WTC11 (cell line): ENCODE results near the gene ADAMTS19. TPM values are rescaled to one million over a fixed set of nuclear protein-coding genes. Genes with fewer than 3 reads are reported as not detected.
A peak's percentile ranks its signal among the peaks of the same experiment; 100 is the strongest.

Source experiments
- ATAC-seq: fragments of 200-7000 bp; cut with Tn5 transposase; 2 replicates; pipeline ENCODE4 v1.10.0; 2021; ENCODE audit warnings: mild to moderate bottlenecking, moderate library complexity
- CTCF ChIA-PET: fragments of 300-600 bp; sonication (Branson Sonifier 250); formaldehyde crosslinking; loops from one replicate; lab custom pipeline; 2021; ENCODE audit warnings: antibody characterized with exemption; lab: Charles Lee
- POLR2A ChIA-PET: fragments of 350-600 bp; sonication (Branson Sonifier 250); formaldehyde crosslinking; loops from one replicate; lab custom pipeline; 2021; ENCODE audit warnings: antibody characterized with exemption; lab: Charles Lee
- DNase-seq: peaks from one replicate; pipeline ENCODE4 v3.0.0; 2021; ENCODE audit warnings: low spot score
- H3K27ac Mint-ChIP-seq: 2 replicates; pipeline ENCODE4 v1.8.0; 2021; ENCODE audit warnings: mixed read lengths
- H3K27me3 Mint-ChIP-seq: 2 replicates; pipeline ENCODE4 v1.8.0; 2021; ENCODE audit warnings: low read depth, mild to moderate bottlenecking, moderate library complexity, mixed read lengths
- H3K36me3 Mint-ChIP-seq: 2 replicates; pipeline ENCODE4 v1.8.0; 2021; ENCODE audit warnings: mixed read lengths
- H3K4me1 Mint-ChIP-seq: 2 replicates; pipeline ENCODE4 v1.8.0; 2022; ENCODE audit warnings: mixed read lengths
- H3K4me3 Mint-ChIP-seq: 2 replicates; pipeline ENCODE4 v1.8.0; 2021; ENCODE audit warnings: mild to moderate bottlenecking, moderate library complexity, mixed read lengths
- H3K9me3 Mint-ChIP-seq: 2 replicates; pipeline ENCODE4 v1.8.0; 2021; ENCODE audit warnings: mixed read lengths
- AFF4 ChIP-seq: sonication (generic); formaldehyde crosslinking; IDR thresholded peaks from 2 replicates; pipeline ENCODE4 v1.8.1; 2023; ENCODE audit warnings: mild to moderate bottlenecking, missing genetic modification reagents, borderline replicate concordance
- ATF1 ChIP-seq: sonication (generic); formaldehyde crosslinking; IDR thresholded peaks from 2 replicates; pipeline ENCODE4 v1.8.1; 2023; ENCODE audit warnings: mild to moderate bottlenecking, moderate library complexity, missing genetic modification reagents
- CTCF ChIP-seq: fragments of 200-600 bp; IDR thresholded peaks from 2 replicates; pipeline ENCODE4 v1.8.0; 2022; ENCODE audit warnings: antibody characterized with exemption
- ELF4 ChIP-seq: sonication (generic); formaldehyde crosslinking; IDR thresholded peaks from 2 replicates; pipeline ENCODE4 v1.8.1; 2022; ENCODE audit warnings: low read depth, mild to moderate bottlenecking, moderate library complexity, missing genetic modification reagents
- ETV6 ChIP-seq: sonication (generic); formaldehyde crosslinking; IDR thresholded peaks from 2 replicates; pipeline ENCODE4 v1.8.1; 2022; ENCODE audit warnings: mild to moderate bottlenecking, missing genetic modification reagents
- FOXJ3 ChIP-seq: sonication (generic); formaldehyde crosslinking; IDR thresholded peaks from 2 replicates; pipeline ENCODE4 v1.9.0; 2021; ENCODE audit warnings: missing genetic modification reagents, mild to moderate bottlenecking, borderline replicate concordance
- IRF1 ChIP-seq: sonication (generic); formaldehyde crosslinking; IDR thresholded peaks from 2 replicates; pipeline ENCODE4 v1.8.0; 2023; ENCODE audit warnings: missing genetic modification reagents
- JUN ChIP-seq: sonication (generic); formaldehyde crosslinking; IDR thresholded peaks from 2 replicates; pipeline ENCODE4 v1.8.0; 2023; ENCODE audit warnings: mild to moderate bottlenecking, missing genetic modification reagents
- MLX ChIP-seq: sonication (generic); formaldehyde crosslinking; IDR thresholded peaks from 2 replicates; pipeline ENCODE4 v1.8.1; 2023; ENCODE audit warnings: mild to moderate bottlenecking, missing genetic modification reagents, moderate library complexity
- NFATC4 ChIP-seq: fragments of 250-450 bp; sonication (Bioruptor Pico); IDR thresholded peaks from 2 replicates; pipeline ENCODE4 v1.9.0; 2021; ENCODE audit warnings: mild to moderate bottlenecking
- NFYB ChIP-seq: sonication (generic); formaldehyde crosslinking; conservative IDR thresholded peaks from 2 replicates; pipeline ENCODE4 v1.8.0; 2022; ENCODE audit warnings: low read depth, missing genetic modification reagents
- PREB ChIP-seq: sonication (generic); formaldehyde crosslinking; IDR thresholded peaks from 2 replicates; pipeline ENCODE4 v1.8.1; 2022; ENCODE audit warnings: mild to moderate bottlenecking, missing genetic modification reagents, moderate library complexity, borderline replicate concordance
- PRRX2 ChIP-seq: fragments of 250-450 bp; sonication (Bioruptor Pico); IDR thresholded peaks from 2 replicates; pipeline ENCODE4 v1.8.0; 2021; ENCODE audit warnings: mild to moderate bottlenecking
- RORB ChIP-seq: fragments of 250-450 bp; sonication (Bioruptor Pico); IDR thresholded peaks from 2 replicates; pipeline ENCODE4 v1.9.0; 2021; ENCODE audit warnings: mild to moderate bottlenecking
- SMAD3 ChIP-seq: sonication (generic); formaldehyde crosslinking; IDR thresholded peaks from 2 replicates; pipeline ENCODE4 v1.8.0; 2022; ENCODE audit warnings: missing genetic modification reagents, mild to moderate bottlenecking, borderline replicate concordance
- SP1 ChIP-seq: sonication (generic); formaldehyde crosslinking; conservative IDR thresholded peaks from 2 replicates; pipeline ENCODE4 v1.8.1; 2022; ENCODE audit warnings: missing genetic modification reagents
- USF1 ChIP-seq: sonication (generic); formaldehyde crosslinking; IDR thresholded peaks from 2 replicates; pipeline ENCODE4 v1.8.0; 2022; ENCODE audit warnings: mild to moderate bottlenecking, missing genetic modification reagents
- ZBTB43 ChIP-seq: sonication (generic); formaldehyde crosslinking; IDR thresholded peaks from 2 replicates; pipeline ENCODE4 v1.8.1; 2023; ENCODE audit warnings: mild to moderate bottlenecking, missing genetic modification reagents
- ZNF138 ChIP-seq: sonication (generic); formaldehyde crosslinking; conservative IDR thresholded peaks from 2 replicates; pipeline ENCODE4 v1.8.1; 2022; ENCODE audit warnings: mild to moderate bottlenecking, moderate library complexity, missing genetic modification reagents
- ZNF232 ChIP-seq: sonication (generic); formaldehyde crosslinking; IDR thresholded peaks from 2 replicates; pipeline ENCODE4 v1.8.0; 2022; ENCODE audit warnings: mild to moderate bottlenecking, missing genetic modification reagents
- ZNF396 ChIP-seq: fragments of 250-450 bp; sonication (Bioruptor Pico); IDR thresholded peaks from 2 replicates; pipeline ENCODE4 v1.8.0; 2021; ENCODE audit warnings: mild to moderate bottlenecking, moderate library complexity, borderline replicate concordance
- ZNF425 ChIP-seq: fragments of 250-450 bp; sonication (Bioruptor Pico); conservative IDR thresholded peaks from 2 replicates; pipeline ENCODE4 v1.9.0; 2021; ENCODE audit warnings: mild to moderate bottlenecking
- total RNA-seq: library from RNA; stranded (reverse); gene quantifications from 3 replicates; pipeline ENCODE4 v1.2.3, GENCODE V29; 2021

The ADAMTS19 gene
- total RNA-seq, 1 experiment from 2014 or later = 28.0 TPM

- TF ChIP-seq FOXJ3 (CRISPR knock-in tag) (no peak), ZNF425 (CRISPR knock-in tag) (no peak), NFYB (CRISPR knock-in tag) (no peak), JUN (CRISPR knock-in tag) (no peak), ZNF396 (CRISPR knock-in tag) (no peak), ZNF138 (CRISPR knock-in tag) (no peak)
Observed at GRCh38 chr5:129569295-129569694, 109.2 kb downstream of the ADAMTS19 start (continued).

GRCh38 chr5:129572060-129572459, 112.0 kb downstream of the ADAMTS19 start:
- Mint-ChIP-seq H3K4me1 (no peaks in the 10 kb centered on the region), H3K36me3 (peaks cover 6% of the 10 kb centered on the region), H3K9me3 (no peaks in the 10 kb centered on the region), H3K4me3 (no peak overlapping the region), H3K27ac (0 out of 2 replicates have a peak overlapping the region, but pooled peaks have one; percentile 32), H3K27me3 (no peaks in the 10 kb centered on the region)
- no peak for DNase-seq
- no peak for ATAC-seq
- ChIA-PET POLR2A (no interaction called here), CTCF (no interaction called here)
- TF ChIP-seq USF1 (CRISPR knock-in tag) = no peak
- TF ChIP-seq ELF4 (CRISPR knock-in tag) = no peak
- TF ChIP-seq ZNF232 (CRISPR knock-in tag) = no peak
- TF ChIP-seq ATF1 (CRISPR knock-in tag) = no peak
- no peak for TF ChIP-seq IRF1
- no peak for TF ChIP-seq RORB (CRISPR knock-in tag)
- TF ChIP-seq NFATC4 (CRISPR knock-in tag) = no peak
- TF ChIP-seq CTCF = no peak
- no peak for TF ChIP-seq SMAD3 (CRISPR knock-in tag)
- no peak for TF ChIP-seq SP1 (CRISPR knock-in tag)
- no peak for TF ChIP-seq ZBTB43 (CRISPR knock-in tag)
- TF ChIP-seq PRRX2 (CRISPR knock-in tag) = no peak
- TF ChIP-seq PREB = no peak
- no peak for TF ChIP-seq ETV6 (CRISPR knock-in tag)
- no peak for TF ChIP-seq AFF4
- TF ChIP-seq MLX (CRISPR knock-in tag) = no peak
- TF ChIP-seq ZNF138 (CRISPR knock-in tag) = no peak
